HCT116 (cell line): ENCODE results near the gene BSN.

Experiments used
- CTCF ChIP-seq, 3 experiments: fragments of 200-600 bp in 1 of 3; sonication (generic) in 1 of 3; IDR thresholded peaks in 2 of 3; conservative IDR thresholded peaks in 1 of 3; 2 replicates each; pipeline ENCODE4 v1.5.1; 2012 to 2017; ENCODE audit warnings: low read depth in 2 of 3, low read length in 2 of 3, antibody characterized with exemption in 1 of 3, borderline replicate concordance in 1 of 3, control low read depth in 1 of 3, mild to moderate bottlenecking in 1 of 3, mixed read lengths in 1 of 3, mixed run types in 1 of 3, moderate library complexity in 1 of 3; ENCODE audit not compliant: insufficient read depth in 1 of 3
- FOSL1 ChIP-seq: IDR thresholded peaks from 2 replicates; pipeline ENCODE4 v1.6.1; 2012; ENCODE audit warnings: low read depth
- JUND ChIP-seq: IDR thresholded peaks from 2 replicates; pipeline ENCODE4 v1.6.1; 2012
- POLR2A ChIP-seq: IDR thresholded peaks from 2 replicates; pipeline ENCODE4 v1.7.0; 2011; ENCODE audit warnings: borderline replicate concordance; ENCODE audit not compliant: insufficient read depth, insufficient read length; ENCODE audit errors: extremely low read depth
- ZNF274 ChIP-seq: fragments of 200-500 bp; sonication (Bioruptor generic); IDR thresholded peaks from 2 replicates; pipeline ENCODE4 v1.6.1; 2014; ENCODE audit warnings: mild to moderate bottlenecking, low read depth, low read length, inconsistent platforms
- TF ChIP-seq, protein P1 (sequence below): IDR thresholded peaks from 2 replicates; pipeline ENCODE4 v1.6.1; 2012
- TF ChIP-seq, protein P2 (sequence below): IDR thresholded peaks from 2 replicates; pipeline ENCODE4 v1.6.1; 2012

- TF ChIP-seq CTCF (IDR thresholded peaks at IDR 0.05 in 2 of 3, conservative IDR thresholded peaks at IDR 0.05 in 1 of 3; ENCODE audit: borderline replicate concordance in 1 of 3, insufficient read depth in 1 of 3, low read depth in 2 of 3, low read length in 2 of 3), result no peak
- no peak for TF ChIP-seq POLR2A
- TF ChIP-seq FOSL1, result no peak
- TF ChIP-seq ZNF274, result no peak
- TF ChIP-seq, protein P1, sequence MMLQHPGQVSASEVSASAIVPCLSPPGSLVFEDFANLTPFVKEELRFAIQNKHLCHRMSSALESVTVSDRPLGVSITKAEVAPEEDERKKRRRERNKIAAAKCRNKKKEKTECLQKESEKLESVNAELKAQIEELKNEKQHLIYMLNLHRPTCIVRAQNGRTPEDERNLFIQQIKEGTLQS, result no peak
- TF ChIP-seq, protein P2, sequence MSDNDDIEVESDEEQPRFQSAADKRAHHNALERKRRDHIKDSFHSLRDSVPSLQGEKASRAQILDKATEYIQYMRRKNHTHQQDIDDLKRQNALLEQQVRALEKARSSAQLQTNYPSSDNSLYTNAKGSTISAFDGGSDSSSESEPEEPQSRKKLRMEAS, result no peak
- TF ChIP-seq JUND, result no peak
Observed at GRCh38 chr3:49709852-49710251, 155.6 kb downstream of the BSN start.
